ENCODE data around the gene UHRF2.
"Not testable (repeated sequence)": the region's sequence is repeated elsewhere in the genome, so short reads cannot be mapped to it uniquely, and the experiment has no call there.

UHRF2 gene, protein sequence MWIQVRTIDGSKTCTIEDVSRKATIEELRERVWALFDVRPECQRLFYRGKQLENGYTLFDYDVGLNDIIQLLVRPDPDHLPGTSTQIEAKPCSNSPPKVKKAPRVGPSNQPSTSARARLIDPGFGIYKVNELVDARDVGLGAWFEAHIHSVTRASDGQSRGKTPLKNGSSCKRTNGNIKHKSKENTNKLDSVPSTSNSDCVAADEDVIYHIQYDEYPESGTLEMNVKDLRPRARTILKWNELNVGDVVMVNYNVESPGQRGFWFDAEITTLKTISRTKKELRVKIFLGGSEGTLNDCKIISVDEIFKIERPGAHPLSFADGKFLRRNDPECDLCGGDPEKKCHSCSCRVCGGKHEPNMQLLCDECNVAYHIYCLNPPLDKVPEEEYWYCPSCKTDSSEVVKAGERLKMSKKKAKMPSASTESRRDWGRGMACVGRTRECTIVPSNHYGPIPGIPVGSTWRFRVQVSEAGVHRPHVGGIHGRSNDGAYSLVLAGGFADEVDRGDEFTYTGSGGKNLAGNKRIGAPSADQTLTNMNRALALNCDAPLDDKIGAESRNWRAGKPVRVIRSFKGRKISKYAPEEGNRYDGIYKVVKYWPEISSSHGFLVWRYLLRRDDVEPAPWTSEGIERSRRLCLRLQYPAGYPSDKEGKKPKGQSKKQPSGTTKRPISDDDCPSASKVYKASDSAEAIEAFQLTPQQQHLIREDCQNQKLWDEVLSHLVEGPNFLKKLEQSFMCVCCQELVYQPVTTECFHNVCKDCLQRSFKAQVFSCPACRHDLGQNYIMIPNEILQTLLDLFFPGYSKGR

DNA sequence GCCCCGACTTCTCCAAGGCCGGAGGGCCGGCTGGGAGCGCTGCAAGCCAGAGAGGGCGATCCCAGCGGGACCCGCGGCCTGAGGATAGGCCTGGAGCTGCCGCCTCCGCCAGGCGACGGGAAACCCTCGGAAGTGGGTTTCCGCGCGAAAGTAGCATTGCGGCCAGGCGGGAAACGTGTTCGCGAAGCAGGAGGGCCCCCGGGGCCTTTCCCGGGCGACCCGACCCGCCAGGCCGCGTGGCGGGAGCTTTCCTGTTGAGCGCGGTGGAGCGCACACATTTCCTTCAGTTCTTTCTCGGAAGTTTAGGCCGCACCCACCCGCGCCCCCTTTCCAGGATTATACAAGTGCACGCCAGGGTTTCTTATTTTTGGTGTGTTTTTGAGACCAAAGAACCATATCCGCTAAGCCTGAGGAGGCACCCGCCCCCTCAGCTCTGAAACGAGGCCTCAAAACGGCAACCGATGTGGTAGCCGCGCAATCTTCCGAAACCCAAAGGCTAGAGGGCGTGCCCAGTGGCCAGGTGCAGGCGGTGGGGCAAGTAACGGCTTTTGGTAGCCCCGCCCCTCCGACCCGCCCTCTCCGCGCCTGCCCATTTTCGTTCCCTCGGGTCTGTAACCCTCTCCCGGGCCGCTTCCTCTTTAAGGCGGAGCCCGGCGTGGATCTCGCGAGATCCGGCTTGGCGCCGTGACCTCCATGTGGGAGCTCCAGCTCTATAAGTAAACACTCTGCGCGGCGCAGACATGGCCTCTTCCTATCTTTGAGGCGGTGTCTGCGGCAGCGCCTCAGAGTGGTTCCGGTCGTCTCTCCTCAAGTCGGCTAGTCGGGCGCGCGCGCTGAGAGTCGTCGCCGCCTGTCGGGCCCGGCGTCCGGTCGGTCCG, at the start of gene UHRF2:
UHRF2 (plus strand) TSS at position 713 of the 878 bp plus-strand sequence. CDS start 292 bp downstream, outside the sequence.
- peak; percentile 99 for DNase-seq (ENCODE audit: low read depth)

GRCh38 chr9:6367128-6367890, 45.7 kb upstream of the UHRF2 start:
- DNase-seq (ENCODE audit: low read depth) = no peak

GRCh38 chr9:6368831-6369230, 44.2 kb upstream of the UHRF2 start:
- DNase-seq (ENCODE audit: low read depth) = no peak

- DNase-seq (ENCODE audit: low read depth) = not testable (repeated sequence)
These were observed 31.5 kb upstream of the UHRF2 start for GRCh38 chr9:6381477-6382012.

DNA sequence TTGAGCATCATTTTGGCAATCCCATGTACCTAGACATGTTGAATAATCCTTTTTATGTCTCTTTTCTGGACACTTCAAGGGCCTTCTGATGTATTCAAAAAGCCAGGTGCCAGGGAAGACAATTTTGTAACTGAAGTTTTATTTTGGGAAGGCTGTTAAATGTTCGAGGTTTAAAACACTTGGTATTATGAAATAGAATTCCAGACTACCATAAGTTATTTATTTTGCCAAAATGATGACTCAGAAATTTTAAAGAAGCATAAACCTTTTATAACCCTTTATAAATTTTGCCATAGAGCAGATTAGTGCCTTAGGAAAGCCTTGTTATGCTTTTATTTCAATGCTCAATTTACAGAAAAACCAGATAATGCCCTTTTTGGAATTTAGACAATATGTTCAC, 30.3 kb upstream of the UHRF2 start:
- no peak for DNase-seq (ENCODE audit: low read depth)

GRCh38 chr9:6383551-6384225, 29.3 kb upstream of the UHRF2 start:
- DNase-seq (ENCODE audit: low read depth) = no peak

DNA sequence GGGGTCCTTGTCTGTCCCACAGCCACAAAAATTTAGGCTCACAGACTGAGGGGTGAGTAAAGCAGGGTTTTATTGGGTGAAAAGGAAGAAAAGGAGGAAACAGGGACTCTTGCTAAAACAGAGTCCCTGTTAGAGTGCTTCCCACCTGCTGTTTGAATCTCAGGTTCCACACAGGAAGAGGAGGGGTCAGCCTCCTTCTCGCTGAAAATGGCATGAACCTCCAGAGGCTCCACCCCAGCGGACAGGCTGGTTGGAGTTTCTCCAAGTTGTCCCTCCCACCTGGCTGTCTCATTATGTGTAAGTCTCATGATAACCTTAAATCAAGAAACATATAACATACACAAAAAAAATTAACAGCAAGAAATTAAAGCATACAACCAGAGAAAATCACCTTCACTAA, 28.3 kb upstream of the UHRF2 start:
- no peak for DNase-seq (ENCODE audit: low read depth)

DNA sequence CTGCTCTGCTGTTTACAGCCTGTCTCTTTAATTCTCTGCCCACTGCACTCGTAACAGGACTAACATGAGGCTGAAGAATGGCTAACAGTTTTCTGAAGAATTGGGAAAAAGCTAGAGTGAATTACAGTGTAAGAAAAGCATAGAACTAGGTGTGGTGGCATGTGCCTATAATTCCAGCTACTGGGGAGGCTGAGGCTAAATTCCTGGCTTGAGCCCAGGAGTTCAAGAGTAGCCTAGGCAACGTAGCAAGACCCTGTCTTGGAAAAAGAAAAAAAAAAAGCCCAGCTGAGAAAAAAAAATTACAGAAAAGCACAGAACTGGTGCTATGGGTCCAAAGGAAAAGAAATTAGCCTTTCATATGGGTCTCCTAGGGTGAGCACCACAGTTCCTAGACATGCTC, 13.9 kb upstream of the UHRF2 start:
- no peak for DNase-seq (ENCODE audit: low read depth)

DNA sequence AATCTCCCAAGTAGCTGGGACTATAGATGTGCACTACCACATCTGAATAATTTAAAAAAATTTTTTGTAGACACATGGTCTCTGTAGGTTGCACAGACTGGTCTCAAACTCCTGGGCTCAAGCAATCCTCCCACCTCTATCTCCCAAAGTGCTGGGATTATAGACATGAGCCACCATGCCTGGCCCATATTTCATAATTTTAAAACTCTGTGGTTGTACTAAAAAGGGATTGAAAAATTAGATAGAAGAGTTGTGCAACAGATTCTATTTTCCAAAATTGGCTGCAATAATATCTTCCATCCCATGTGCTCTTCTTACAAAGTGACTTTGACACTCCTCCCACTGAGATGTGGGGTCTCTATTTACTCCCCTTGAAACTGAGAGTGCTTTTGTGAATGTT, 7.6 kb upstream of the UHRF2 start:
- DNase-seq (ENCODE audit: low read depth) = no peak

- no peak for DNase-seq (ENCODE audit: low read depth)
These were observed 5.2 kb upstream of the UHRF2 start for GRCh38 chr9:6407778-6408177.

- no peak for DNase-seq (ENCODE audit: low read depth)
These were observed 4.7 kb upstream of the UHRF2 start for GRCh38 chr9:6408320-6408719.

GRCh38 chr9:6409811-6410210, 3.2 kb upstream of the UHRF2 start:
- no peak for DNase-seq (ENCODE audit: low read depth)

DNA sequence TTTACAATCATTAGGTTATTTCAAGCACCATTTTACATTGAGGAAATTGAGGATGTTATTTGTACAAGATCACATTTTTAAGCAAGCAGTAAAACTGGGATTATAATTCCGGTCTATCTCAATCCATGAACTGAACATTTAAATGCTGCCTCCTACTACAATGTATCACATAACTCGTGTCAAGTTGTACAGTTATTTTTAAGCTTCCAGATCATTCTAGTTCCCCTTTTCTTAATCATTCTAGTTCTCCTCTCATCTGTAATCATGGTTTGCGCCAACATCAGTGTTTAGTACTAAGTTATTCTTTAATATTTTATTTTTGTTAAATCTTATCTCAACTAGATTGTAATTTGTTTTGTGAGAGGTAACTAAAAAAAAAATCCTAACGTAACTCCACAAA, 2.4 kb upstream of the UHRF2 start:
- no peak for DNase-seq (ENCODE audit: low read depth)

GRCh38 chr9:6413365-6414246, 607 bp downstream of the UHRF2 start:
- peak; percentile 10 for DNase-seq (ENCODE audit: low read depth)

DNA sequence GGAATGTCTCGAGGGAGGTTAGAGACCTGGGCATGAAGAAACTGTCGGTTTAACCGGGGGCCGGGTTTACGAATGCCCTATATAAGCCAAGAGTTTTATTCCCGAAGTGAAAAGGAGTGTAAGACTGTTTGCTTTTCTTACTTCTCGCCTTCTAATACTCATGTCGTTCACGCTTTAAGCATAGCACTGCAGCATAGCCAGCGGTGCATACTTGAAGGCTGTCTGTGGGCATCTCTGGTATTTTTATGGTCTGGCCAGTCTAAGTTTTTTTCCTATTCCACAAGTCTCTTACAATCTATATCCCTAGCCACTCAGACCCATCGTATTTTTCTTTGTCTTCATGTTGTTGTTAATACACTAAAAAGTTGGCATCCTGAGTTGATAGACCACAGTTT, 1.2 kb downstream of the UHRF2 start:
- DNase-seq (ENCODE audit: low read depth) = no peak

- no peak for DNase-seq (ENCODE audit: low read depth)
These were observed 2.3 kb downstream of the UHRF2 start for GRCh38 chr9:6415266-6415665.

DNA sequence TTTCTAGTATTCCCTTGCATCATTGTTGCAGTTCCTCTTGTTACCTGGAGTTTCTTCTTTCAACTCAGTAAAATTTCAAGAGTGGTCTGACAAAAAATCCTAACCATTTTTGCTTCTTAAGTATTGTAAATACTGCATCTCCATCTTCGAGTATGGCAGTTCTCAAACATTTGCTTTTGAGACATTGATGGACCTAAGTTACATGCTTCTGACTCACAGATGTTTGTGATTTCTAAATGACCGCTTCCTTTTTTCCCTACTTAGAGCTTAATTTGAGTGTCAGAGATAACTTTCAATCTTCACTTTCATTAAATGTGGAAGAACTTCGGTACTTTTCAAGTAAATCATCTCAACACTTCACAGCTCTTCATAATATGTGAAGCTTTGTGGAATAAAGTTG, 4.2 kb downstream of the UHRF2 start:
- DNase-seq (ENCODE audit: low read depth) = no peak

DNA sequence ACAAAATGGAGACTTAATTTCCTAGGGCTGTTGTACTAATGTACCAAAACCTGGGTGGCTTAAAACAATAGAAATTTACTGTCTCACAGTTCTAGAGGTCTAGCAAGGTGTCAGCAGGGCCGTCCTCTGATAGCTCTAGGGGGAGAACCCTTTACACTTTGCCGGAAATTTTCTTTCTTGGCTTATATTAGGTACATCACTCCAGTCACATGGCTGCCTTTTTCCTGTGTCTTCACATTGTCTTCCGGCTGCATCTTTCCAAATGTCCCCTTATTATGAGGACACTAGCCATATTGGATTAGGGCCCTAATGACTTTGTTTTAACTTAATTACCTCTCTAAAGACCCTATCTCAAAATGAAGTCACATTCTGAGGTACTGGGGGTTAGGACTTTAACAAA, 5.8 kb downstream of the UHRF2 start:
- no peak for DNase-seq (ENCODE audit: low read depth)

- no peak for DNase-seq (ENCODE audit: low read depth)
These were observed 11.9 kb downstream of the UHRF2 start for GRCh38 chr9:6424940-6425339.

DNA sequence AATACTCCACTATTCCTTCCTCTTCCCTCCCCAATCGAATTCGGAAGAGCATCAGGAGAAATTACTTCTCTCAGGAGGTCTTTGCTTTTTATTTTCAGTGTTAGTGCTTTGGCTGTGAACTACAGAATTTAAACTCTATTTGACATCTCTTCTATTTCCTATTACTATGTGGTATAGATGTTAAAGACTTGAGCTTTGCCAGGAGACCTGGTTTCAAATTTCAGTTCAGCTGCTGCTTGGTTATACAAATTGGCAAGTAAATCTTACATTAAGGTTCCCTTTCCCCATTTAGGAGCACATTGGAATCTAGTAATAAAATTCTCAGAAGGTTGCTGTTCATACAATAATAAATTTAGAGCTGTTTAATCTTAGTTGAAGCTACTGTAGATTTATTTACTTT, 13.1 kb downstream of the UHRF2 start:
- no peak for DNase-seq (ENCODE audit: low read depth)
